Measurements from ENCODE around the gene UBE4B.

Gene UBE4B

DNA sequence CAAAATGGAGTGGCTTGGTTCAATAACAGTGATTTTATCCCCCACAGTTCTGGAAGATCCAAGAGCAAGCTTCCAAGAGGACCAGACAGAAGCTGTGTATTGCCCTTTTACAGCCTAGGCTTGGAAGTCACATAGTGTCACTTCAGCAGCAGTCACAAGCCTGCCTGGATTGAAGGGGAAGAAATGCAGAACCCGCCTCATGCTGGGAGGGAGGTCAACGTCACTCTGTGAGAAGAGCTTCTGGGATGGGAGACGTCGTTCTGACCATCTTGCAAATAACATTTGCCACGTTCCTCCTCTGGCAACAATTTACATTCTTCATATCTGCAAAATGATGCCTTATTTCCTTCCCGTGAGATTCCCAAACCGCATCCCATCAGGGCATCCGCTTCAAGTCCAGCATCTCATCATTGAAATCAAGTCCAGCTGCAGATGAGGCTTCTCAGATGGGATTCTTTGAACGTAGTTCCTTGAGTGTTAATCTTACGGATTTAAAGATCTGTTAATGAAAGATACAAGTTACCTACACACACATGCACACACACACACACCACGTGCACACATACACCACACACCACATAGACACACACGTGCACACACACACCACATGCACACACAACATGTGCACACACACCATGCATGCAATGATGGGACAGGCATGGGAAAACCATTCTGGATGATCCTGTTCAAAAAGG lies 153.7 kb downstream of the UBE4B start:
- peak; percentile 20 for DNase-seq (ENCODE audit: low read depth)
- no peak for TF ChIP-seq CTCF (conservative IDR thresholded peaks at IDR 0.05; ENCODE audit: control insufficient read depth, insufficient read depth, low read depth, low read length)
- no peak overlapping the region for H3K4me3 ChIP-seq (ENCODE audit: control insufficient read depth, low read depth, low read length)

DNA sequence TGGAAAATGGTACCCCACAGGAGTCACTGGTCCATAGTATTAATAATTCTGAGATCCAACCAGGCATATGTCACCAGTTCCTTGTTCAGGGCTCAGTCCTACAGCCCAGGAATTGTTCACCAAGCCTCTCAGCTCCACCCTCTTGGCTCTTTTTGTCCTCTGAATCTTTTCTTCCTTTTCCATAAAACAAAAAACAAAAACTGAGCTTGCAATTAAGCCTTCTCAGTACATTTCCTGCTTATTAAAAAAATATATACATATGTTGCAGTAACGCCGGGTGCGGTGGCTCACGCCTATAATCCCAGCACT lies 154.2 kb downstream of the UBE4B start:
- no peak overlapping the region for H3K4me3 ChIP-seq (ENCODE audit: control insufficient read depth, low read depth, low read length)
- no peak for DNase-seq (ENCODE audit: low read depth)
- no peak for TF ChIP-seq CTCF (conservative IDR thresholded peaks at IDR 0.05; ENCODE audit: control insufficient read depth, insufficient read depth, low read depth, low read length)

DNA sequence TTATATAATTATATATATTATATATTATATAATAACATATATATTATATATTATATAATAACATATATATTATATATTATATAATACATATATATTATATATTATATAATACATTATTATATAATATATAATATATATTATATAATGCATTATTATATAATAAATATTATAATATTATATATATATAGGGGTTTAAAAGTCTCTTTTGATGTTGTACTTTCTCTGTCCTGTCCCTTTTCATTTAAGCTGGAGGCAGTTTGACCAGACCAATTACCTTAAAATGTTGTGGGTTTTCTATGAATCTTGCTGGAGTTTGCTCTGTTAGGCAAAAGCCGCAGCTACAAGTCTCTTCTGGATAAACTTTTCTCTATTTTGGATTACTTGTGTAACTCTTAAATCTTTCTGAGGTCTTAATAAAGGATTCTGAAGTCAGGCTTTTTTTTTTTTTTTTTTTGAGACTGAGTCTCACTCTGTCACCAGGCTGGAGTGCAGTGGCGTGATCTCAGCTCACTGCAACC lies 155.4 kb downstream of the UBE4B start:
- no peak for TF ChIP-seq CTCF (conservative IDR thresholded peaks at IDR 0.05; ENCODE audit: control insufficient read depth, insufficient read depth, low read depth, low read length)
- DNase-seq (ENCODE audit: low read depth) = no peak
- H3K4me3 ChIP-seq (ENCODE audit: control insufficient read depth, low read depth, low read length) = no peak overlapping the region

- no peak for DNase-seq (ENCODE audit: low read depth)
- no peak for TF ChIP-seq CTCF (conservative IDR thresholded peaks at IDR 0.05; ENCODE audit: control insufficient read depth, insufficient read depth, low read depth, low read length)
- no peak overlapping the region for H3K4me3 ChIP-seq (ENCODE audit: control insufficient read depth, low read depth, low read length)
Observed at GRCh38 chr1:10189659-10190058, 156.9 kb downstream of the UBE4B start.

- H3K4me3 ChIP-seq (ENCODE audit: control insufficient read depth, low read depth, low read length) = no peak overlapping the region
- no peak for TF ChIP-seq CTCF (conservative IDR thresholded peaks at IDR 0.05; ENCODE audit: control insufficient read depth, insufficient read depth, low read depth, low read length)
- no peak for DNase-seq (ENCODE audit: low read depth)
Observed at GRCh38 chr1:10192263-10192662, 159.5 kb downstream of the UBE4B start.

- DNase-seq (ENCODE audit: low read depth) = no peak
- no peak for TF ChIP-seq CTCF (conservative IDR thresholded peaks at IDR 0.05; ENCODE audit: control insufficient read depth, insufficient read depth, low read depth, low read length)
- H3K4me3 ChIP-seq (ENCODE audit: control insufficient read depth, low read depth, low read length) = no peak overlapping the region
Observed at GRCh38 chr1:10193288-10193687, 160.5 kb downstream of the UBE4B start.

DNA sequence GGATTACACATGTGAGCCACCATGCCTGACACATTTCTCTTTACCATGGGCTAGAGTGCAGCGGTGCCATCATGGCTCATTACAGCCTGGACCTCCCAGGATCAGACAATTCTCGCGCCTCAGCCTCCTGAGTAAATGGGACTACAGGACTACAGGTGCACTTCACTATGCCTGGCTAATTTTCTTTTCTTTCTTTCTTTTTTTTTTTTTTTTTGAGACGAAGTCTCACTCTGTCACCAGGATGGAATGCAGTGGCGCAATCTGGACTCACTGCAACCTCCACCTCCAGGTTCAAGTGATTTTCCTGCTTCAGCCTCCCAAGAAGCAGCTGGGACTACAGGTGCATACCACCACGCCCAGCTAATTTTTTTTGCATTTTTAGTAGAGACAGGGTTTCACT lies 162.8 kb downstream of the UBE4B start:
- peak; percentile 55 for DNase-seq (ENCODE audit: low read depth)
- no peak for TF ChIP-seq CTCF (conservative IDR thresholded peaks at IDR 0.05; ENCODE audit: control insufficient read depth, insufficient read depth, low read depth, low read length)
- H3K4me3 ChIP-seq (ENCODE audit: control insufficient read depth, low read depth, low read length) = no peak overlapping the region
